ENCODE results near the gene FAM177A1. TPM values are rescaled to one million over a fixed set of nuclear protein-coding genes. Genes with fewer than 3 reads are reported as not detected.

FAM177A1 gene
- total and polyA plus RNA-seq, 2 donors (not counting 1 experiment from before 2014, with no cell fraction given), result 63.4 to 64.6 TPM

DNA sequence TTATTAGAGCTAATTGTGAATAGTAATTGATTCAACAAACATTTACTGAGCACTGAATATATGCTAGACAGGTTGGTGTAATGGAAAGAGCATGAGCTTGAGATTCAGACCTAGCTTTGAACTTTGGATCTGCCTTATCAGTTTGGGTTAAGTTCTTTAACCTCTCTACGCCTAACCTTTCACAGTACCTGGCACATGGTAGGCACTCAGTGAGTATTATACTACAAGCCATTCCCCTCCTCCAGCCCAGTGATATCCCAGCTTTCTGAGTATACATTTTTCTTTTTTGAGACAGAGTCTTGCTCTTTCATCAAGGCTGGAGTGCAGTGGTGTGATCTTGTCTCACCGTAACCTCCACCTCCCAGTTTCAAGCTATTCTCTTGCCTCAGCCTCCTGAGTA is 32.0 kb downstream of the FAM177A1 start:
- TF ChIP-seq EZH2 (IDR thresholded peaks at IDR 0.05; ENCODE audit: low read length, missing control alignments) (no peak), CTCF (conservative IDR thresholded peaks at IDR 0.05 in 1 of 2, IDR thresholded peaks at IDR 0.05 in 1 of 2; ENCODE audit: low read depth in 1 of 2, low read length in 2 of 2) (no peak)

GRCh38 chr14:35079742-35080141 is 33.7 kb downstream of the FAM177A1 start:
- DNase-seq (ENCODE audit: low read depth in 2 of 2), result no peak
- no peak for TF ChIP-seq EZH2 (IDR thresholded peaks at IDR 0.05; ENCODE audit: low read length, missing control alignments)
- TF ChIP-seq CTCF (conservative IDR thresholded peaks at IDR 0.05 in 1 of 2, IDR thresholded peaks at IDR 0.05 in 1 of 2; ENCODE audit: low read depth in 1 of 2, low read length in 2 of 2), result no peak
- Histone ChIP-seq H3K4me1 (ENCODE audit: control insufficient read depth, extremely low read depth, insufficient read depth, low read length) (no peaks in the 10 kb centered on the region), H3K4me2 (ENCODE audit: extremely low read depth, insufficient read depth, low read length) (no peak overlapping the region), H3K9ac (ENCODE audit: insufficient read depth, low read length) (no peak overlapping the region), H3K36me3 (ENCODE audit: control insufficient read depth, insufficient read depth, low read length) (peaks cover 2% of the 10 kb centered on the region), H3K27me3 (ENCODE audit: control insufficient read depth, insufficient read depth, low read length) (no peaks in the 10 kb centered on the region), H3K4me3 (replicated peaks in 1 of 4; ENCODE audit: control extremely low read depth in 1 of 4, insufficient read depth in 1 of 4, low read depth in 3 of 4, low read length in 4 of 4) (no peak overlapping the region), H3K9me3 (ENCODE audit: control insufficient read depth, insufficient read depth, low read depth, low read length) (no peaks in the 10 kb centered on the region), H3K79me2 (ENCODE audit: control insufficient read depth, insufficient read depth, low read length) (no peaks in the 10 kb centered on the region), H2AFZ (ENCODE audit: low read length) (no peak overlapping the region), H3K27ac (ENCODE audit: insufficient read depth, low read length) (no peak overlapping the region), H4K20me1 (ENCODE audit: control insufficient read depth, extremely low read depth, insufficient read depth, low read length) (no peaks in the 10 kb centered on the region)

More for the DNA sequence above, 32.0 kb downstream of the FAM177A1 start:
- H3K79me2 ChIP-seq (ENCODE audit: control insufficient read depth, insufficient read depth, low read length), result no peaks in the 10 kb centered on the region
- no peaks in the 10 kb centered on the region for H3K27me3 ChIP-seq (ENCODE audit: control insufficient read depth, insufficient read depth, low read length)
- H4K20me1 ChIP-seq (ENCODE audit: control insufficient read depth, extremely low read depth, insufficient read depth, low read length), result no peaks in the 10 kb centered on the region
- peaks cover 2% of the 10 kb centered on the region for H3K36me3 ChIP-seq (ENCODE audit: control insufficient read depth, insufficient read depth, low read length)
- no peak overlapping the region for H2AFZ ChIP-seq (ENCODE audit: low read length)
- H3K4me2 ChIP-seq (ENCODE audit: extremely low read depth, insufficient read depth, low read length), result no peak overlapping the region
- H3K4me1 ChIP-seq (ENCODE audit: control insufficient read depth, extremely low read depth, insufficient read depth, low read length), result no peaks in the 10 kb centered on the region
- H3K4me3 ChIP-seq (replicated peaks in 1 of 4; ENCODE audit: control extremely low read depth in 1 of 4, insufficient read depth in 1 of 4, low read depth in 3 of 4, low read length in 4 of 4), result no peak overlapping the region
- no peak for DNase-seq (ENCODE audit: low read depth in 2 of 2)
- no peaks in the 10 kb centered on the region for H3K9me3 ChIP-seq (ENCODE audit: control insufficient read depth, insufficient read depth, low read depth, low read length)
- no peak overlapping the region for H3K27ac ChIP-seq (ENCODE audit: insufficient read depth, low read length)
- no peak overlapping the region for H3K9ac ChIP-seq (ENCODE audit: insufficient read depth, low read length)

- TF ChIP-seq CTCF (conservative IDR thresholded peaks at IDR 0.05 in 1 of 2, IDR thresholded peaks at IDR 0.05 in 1 of 2; ENCODE audit: low read depth in 1 of 2, low read length in 2 of 2) (no peak), EZH2 (IDR thresholded peaks at IDR 0.05; ENCODE audit: low read length, missing control alignments) (no peak)
- Histone ChIP-seq H3K27me3 (ENCODE audit: control insufficient read depth, insufficient read depth, low read length) (no peaks in the 10 kb centered on the region), H2AFZ (ENCODE audit: low read length) (no peak overlapping the region), H4K20me1 (ENCODE audit: control insufficient read depth, extremely low read depth, insufficient read depth, low read length) (no peaks in the 10 kb centered on the region), H3K4me1 (ENCODE audit: control insufficient read depth, extremely low read depth, insufficient read depth, low read length) (no peaks in the 10 kb centered on the region), H3K27ac (ENCODE audit: insufficient read depth, low read length) (no peak overlapping the region), H3K9me3 (ENCODE audit: control insufficient read depth, insufficient read depth, low read depth, low read length) (no peaks in the 10 kb centered on the region), H3K4me2 (ENCODE audit: extremely low read depth, insufficient read depth, low read length) (no peak overlapping the region), H3K79me2 (ENCODE audit: control insufficient read depth, insufficient read depth, low read length) (no peaks in the 10 kb centered on the region), H3K9ac (ENCODE audit: insufficient read depth, low read length) (no peak overlapping the region), H3K36me3 (ENCODE audit: control insufficient read depth, insufficient read depth, low read length) (peaks cover 2% of the 10 kb centered on the region), H3K4me3 (replicated peaks in 1 of 4; ENCODE audit: control extremely low read depth in 1 of 4, insufficient read depth in 1 of 4, low read depth in 3 of 4, low read length in 4 of 4) (no peak overlapping the region)
- no peak for DNase-seq (ENCODE audit: low read depth in 2 of 2)
Measured at GRCh38 chr14:35083530-35084150, 37.6 kb downstream of the FAM177A1 start.

Measured in fibroblast of lung (primary cell).